Loucy (cell line): Measurements from ENCODE around the gene GIPC2.

Experiments
- H2AFZ ChIP-seq: fragments of 200-600 bp; sonication (generic); 2 replicates; pipeline ENCODE4 v1.6.0; 2016; ENCODE audit warnings: antibody characterized with exemption, mild to moderate bottlenecking, low read length, moderate library complexity
- H3F3A ChIP-seq: fragments of 200-600 bp; 2 replicates; pipeline ENCODE4 v1.6.0; 2016; ENCODE audit warnings: antibody characterized with exemption, low read depth, mild to moderate bottlenecking
- H3K27me3 ChIP-seq: fragments of 200-600 bp; sonication (generic); 2 replicates; pipeline ENCODE4 v1.6.1; 2014; ENCODE audit warnings: low read length, mild to moderate bottlenecking; ENCODE audit not compliant: insufficient read depth, poor library complexity, severe bottlenecking
- H3K36me3 ChIP-seq: fragments of 200-600 bp; sonication (generic); 2 replicates; pipeline ENCODE4 v1.6.1; 2016; ENCODE audit warnings: low read length; ENCODE audit not compliant: insufficient read depth
- H3K4me1 ChIP-seq: fragments of 200-600 bp; sonication (generic); 2 replicates; pipeline ENCODE4 v1.5.1; 2014; ENCODE audit warnings: low read length, mild to moderate bottlenecking; ENCODE audit not compliant: insufficient read depth, poor library complexity, severe bottlenecking
- H3K4me2 ChIP-seq: fragments of 200-600 bp; sonication (generic); 2 replicates; pipeline ENCODE4 v1.6.0; 2014; ENCODE audit warnings: antibody characterized with exemption, low read length, low read depth, mild to moderate bottlenecking; ENCODE audit not compliant: poor library complexity, severe bottlenecking
- H3K4me3 ChIP-seq: fragments of 200-600 bp; sonication (generic); 2 replicates; pipeline ENCODE4 v1.5.1; 2014; ENCODE audit warnings: low read length, mild to moderate bottlenecking, mixed read lengths; ENCODE audit not compliant: poor library complexity, severe bottlenecking
- H3K79me2 ChIP-seq: fragments of 200-600 bp; sonication (generic); 2 replicates; pipeline ENCODE4 v1.6.1; 2014; ENCODE audit warnings: low read length; ENCODE audit not compliant: insufficient read depth
- H3K9ac ChIP-seq: fragments of 200-600 bp; sonication (generic); 2 replicates; pipeline ENCODE4 v1.6.0; 2014; ENCODE audit warnings: mild to moderate bottlenecking, low read depth, low read length, moderate library complexity; ENCODE audit not compliant: poor library complexity, severe bottlenecking
- H3K9me2 ChIP-seq: fragments of 200-600 bp; sonication (generic); replicated peaks from 2 replicates; pipeline ENCODE4 v1.6.1; 2016; ENCODE audit warnings: low read depth, low read length, mixed read lengths
- H3K9me3 ChIP-seq: fragments of 200-600 bp; sonication (generic); 2 replicates; pipeline ENCODE4 v1.6.1; 2014; ENCODE audit warnings: mild to moderate bottlenecking, antibody characterized with exemption, low read length, low read depth; ENCODE audit not compliant: insufficient read depth
- H4K20me1 ChIP-seq: fragments of 200-600 bp; sonication (generic); 2 replicates; pipeline ENCODE4 v1.6.0; 2014; ENCODE audit warnings: antibody characterized with exemption, low read length, mild to moderate bottlenecking; ENCODE audit not compliant: insufficient read depth, poor library complexity, severe bottlenecking
- EZH2phosphoT487 ChIP-seq: fragments of 200-600 bp; IDR thresholded peaks from 2 replicates; pipeline ENCODE4 v1.6.1; 2018; ENCODE audit warnings: antibody characterized with exemption, mild to moderate bottlenecking, moderate library complexity, borderline replicate concordance
- TF ChIP-seq, protein P1 (sequence below): fragments of 200-600 bp; sonication (generic); conservative IDR thresholded peaks from 2 replicates; pipeline ENCODE4 v1.5.1; 2014; ENCODE audit warnings: mild to moderate bottlenecking, antibody characterized with exemption, low read length

Gene GIPC2

DNA sequence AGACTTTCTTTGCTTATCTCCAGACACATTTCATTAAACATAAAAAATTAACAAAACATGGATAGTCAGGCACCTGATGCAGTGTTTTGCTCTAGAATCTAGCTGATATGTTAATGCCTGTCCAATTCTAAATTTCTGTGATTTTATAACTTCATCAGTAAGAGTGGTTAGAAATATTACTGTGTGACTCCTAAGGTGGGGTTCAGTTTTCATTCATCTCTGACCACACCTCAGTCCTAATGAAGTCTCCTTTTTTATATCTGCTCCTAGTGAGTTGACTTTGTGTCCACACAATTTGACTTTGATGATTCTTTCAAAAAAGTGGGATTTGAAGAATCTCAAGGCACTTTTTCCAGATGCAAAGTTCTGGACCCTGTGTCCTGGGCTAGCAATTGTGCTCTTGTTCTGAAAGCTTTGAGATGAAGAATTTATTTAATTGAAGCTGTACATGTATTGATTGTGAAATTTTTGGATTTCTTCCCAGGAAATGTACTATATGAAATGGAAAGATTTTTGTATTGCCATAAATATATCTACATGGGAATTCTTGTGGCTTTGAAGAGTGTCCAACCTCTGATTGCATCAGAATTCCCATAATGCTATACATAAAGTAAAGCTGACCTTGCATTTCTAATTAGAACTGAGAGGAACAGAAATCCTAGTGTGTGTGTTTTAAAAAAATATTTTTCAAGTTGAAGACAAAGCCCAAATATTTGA lies 111.2 kb downstream of the GIPC2 start:
- H3K4me3 ChIP-seq, result no peak overlapping the region
- no peak overlapping the region for H3K9ac ChIP-seq
- H3K36me3 ChIP-seq, result no peaks in the 10 kb centered on the region
- H4K20me1 ChIP-seq, result no peaks in the 10 kb centered on the region
- H3K4me1 ChIP-seq, result no peaks in the 10 kb centered on the region
- H3K79me2 ChIP-seq, result no peaks in the 10 kb centered on the region
- H3K9me3 ChIP-seq, result no peaks in the 10 kb centered on the region
- TF ChIP-seq, protein P1, sequence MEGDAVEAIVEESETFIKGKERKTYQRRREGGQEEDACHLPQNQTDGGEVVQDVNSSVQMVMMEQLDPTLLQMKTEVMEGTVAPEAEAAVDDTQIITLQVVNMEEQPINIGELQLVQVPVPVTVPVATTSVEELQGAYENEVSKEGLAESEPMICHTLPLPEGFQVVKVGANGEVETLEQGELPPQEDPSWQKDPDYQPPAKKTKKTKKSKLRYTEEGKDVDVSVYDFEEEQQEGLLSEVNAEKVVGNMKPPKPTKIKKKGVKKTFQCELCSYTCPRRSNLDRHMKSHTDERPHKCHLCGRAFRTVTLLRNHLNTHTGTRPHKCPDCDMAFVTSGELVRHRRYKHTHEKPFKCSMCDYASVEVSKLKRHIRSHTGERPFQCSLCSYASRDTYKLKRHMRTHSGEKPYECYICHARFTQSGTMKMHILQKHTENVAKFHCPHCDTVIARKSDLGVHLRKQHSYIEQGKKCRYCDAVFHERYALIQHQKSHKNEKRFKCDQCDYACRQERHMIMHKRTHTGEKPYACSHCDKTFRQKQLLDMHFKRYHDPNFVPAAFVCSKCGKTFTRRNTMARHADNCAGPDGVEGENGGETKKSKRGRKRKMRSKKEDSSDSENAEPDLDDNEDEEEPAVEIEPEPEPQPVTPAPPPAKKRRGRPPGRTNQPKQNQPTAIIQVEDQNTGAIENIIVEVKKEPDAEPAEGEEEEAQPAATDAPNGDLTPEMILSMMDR, result no peak
- no peak for TF ChIP-seq EZH2phosphoT487
- H3K9me2 ChIP-seq, result no peaks in the 10 kb centered on the region
- H3F3A ChIP-seq, result no peaks in the 10 kb centered on the region
- H2AFZ ChIP-seq, result no peak overlapping the region
- H3K27me3 ChIP-seq, result no peaks in the 10 kb centered on the region
- no peak overlapping the region for H3K4me2 ChIP-seq

DNA sequence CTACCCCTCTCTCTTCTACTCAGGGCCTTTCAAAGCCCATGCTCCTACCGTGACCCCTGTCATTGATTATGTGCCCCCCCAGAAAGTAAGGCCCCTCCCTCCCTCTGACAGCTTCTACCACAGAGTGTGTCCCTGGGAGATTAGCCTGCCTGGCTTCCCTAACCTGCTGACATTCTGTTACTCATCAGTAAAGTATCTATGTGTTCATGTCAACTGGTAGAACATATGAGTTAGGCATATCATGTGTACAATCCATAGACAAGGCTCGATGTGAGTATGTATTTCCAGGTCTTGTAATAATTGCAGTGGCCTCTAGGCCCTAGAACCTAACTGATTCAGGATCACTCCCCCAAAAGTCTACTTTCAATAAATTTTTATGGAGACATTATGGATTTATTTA lies 120.0 kb downstream of the GIPC2 start:
- TF ChIP-seq, protein P1, result no peak
- no peak for TF ChIP-seq EZH2phosphoT487
- Histone ChIP-seq H3K4me1 (no peaks in the 10 kb centered on the region), H3K79me2 (no peaks in the 10 kb centered on the region), H3K9me3 (no peaks in the 10 kb centered on the region), H3K27me3 (no peaks in the 10 kb centered on the region), H3K9me2 (no peaks in the 10 kb centered on the region), H3F3A (no peaks in the 10 kb centered on the region), H3K9ac (no peak overlapping the region), H4K20me1 (no peaks in the 10 kb centered on the region), H3K4me2 (no peak overlapping the region), H2AFZ (no peak overlapping the region), H3K4me3 (no peak overlapping the region), H3K36me3 (no peaks in the 10 kb centered on the region)

DNA sequence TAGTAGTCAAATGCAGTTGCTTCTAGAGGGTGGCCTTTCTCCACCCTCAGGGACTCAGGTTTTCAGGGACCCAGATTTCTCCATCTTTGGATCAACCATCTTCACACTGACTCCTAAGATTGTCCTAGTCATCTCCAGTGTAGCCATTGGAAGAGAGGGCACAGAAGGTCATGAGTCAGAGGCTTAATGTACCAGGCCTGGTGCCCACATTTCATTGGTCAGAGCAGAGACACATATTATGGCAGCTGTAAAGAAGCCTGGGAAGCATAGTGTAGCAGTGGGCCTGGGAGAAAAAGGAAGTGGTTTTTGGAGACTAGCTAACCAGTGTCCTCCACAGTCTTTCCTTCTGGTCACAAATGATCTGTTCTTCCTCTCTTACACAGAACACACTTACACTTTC lies 122.5 kb downstream of the GIPC2 start:
- Histone ChIP-seq H3K9me2 (no peaks in the 10 kb centered on the region), H3K27me3 (no peaks in the 10 kb centered on the region), H3K9ac (no peak overlapping the region), H3K4me2 (no peak overlapping the region), H4K20me1 (no peaks in the 10 kb centered on the region), H2AFZ (no peak overlapping the region), H3K4me3 (no peak overlapping the region), H3K9me3 (no peaks in the 10 kb centered on the region), H3K36me3 (no peaks in the 10 kb centered on the region), H3F3A (no peaks in the 10 kb centered on the region), H3K4me1 (no peaks in the 10 kb centered on the region), H3K79me2 (no peaks in the 10 kb centered on the region)
- TF ChIP-seq, protein P1, result no peak
